Measurements from ENCODE around the gene STAB2.
"Not testable (repeated sequence)": the region's sequence is repeated elsewhere in the genome, so short reads cannot be mapped to it uniquely, and the experiment has no call there.

The STAB2 gene

GRCh38 chr12:103805655-103806360, 218.7 kb downstream of the STAB2 start:
- TF ChIP-seq FOXP2 (optimal IDR thresholded peaks at IDR 0.05; ENCODE audit: control extremely low read depth, extremely low read length, insufficient read depth): no peak
- no peak for TF ChIP-seq EZH2 (IDR thresholded peaks at IDR 0.05)
- no peak for TF ChIP-seq POLR2AphosphoS5 (IDR thresholded peaks at IDR 0.05; ENCODE audit: borderline replicate concordance, low read depth, low read length)
- H3K9ac ChIP-seq (ENCODE audit: insufficient read length): no peak overlapping the region
- no peak overlapping the region for H3K4me3 ChIP-seq
- H3K36me3 ChIP-seq (ENCODE audit: insufficient read depth, low read length): peaks cover 6% of the 10 kb centered on the region; the same call in 1 of the 2 replicates
- H3K27ac ChIP-seq: no peak overlapping the region
- no peaks in the 10 kb centered on the region for H3K9me3 ChIP-seq (ENCODE audit: low read depth, low read length)
- DNase-seq (ENCODE audit: low read depth, low spot score): no peak

DNA sequence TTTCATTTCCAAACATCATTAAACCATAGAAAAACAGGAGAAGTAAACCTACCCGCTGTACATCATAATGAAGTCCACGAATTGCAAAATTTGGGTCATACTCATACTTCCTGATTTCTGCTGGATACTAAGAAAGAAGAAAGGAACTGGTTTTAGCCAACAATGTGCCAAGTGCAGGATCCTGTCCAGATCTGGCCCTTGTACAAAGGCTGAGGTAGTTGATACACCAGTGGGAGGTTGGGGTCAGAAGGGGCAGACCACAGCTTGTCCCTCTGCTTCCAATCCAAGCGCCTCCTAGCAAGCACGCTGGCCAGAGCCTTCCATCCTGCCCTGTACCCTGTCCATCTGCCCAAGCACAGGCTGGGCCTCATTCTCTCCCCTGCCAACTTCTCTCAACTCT, 219.7 kb downstream of the STAB2 start:
- H3K36me3 ChIP-seq (ENCODE audit: insufficient read depth, low read length): peaks cover 6% of the 10 kb centered on the region; the same call in 1 of the 2 replicates
- DNase-seq (ENCODE audit: low read depth, low spot score): no peak
- H3K27ac ChIP-seq: no peak overlapping the region

DNA sequence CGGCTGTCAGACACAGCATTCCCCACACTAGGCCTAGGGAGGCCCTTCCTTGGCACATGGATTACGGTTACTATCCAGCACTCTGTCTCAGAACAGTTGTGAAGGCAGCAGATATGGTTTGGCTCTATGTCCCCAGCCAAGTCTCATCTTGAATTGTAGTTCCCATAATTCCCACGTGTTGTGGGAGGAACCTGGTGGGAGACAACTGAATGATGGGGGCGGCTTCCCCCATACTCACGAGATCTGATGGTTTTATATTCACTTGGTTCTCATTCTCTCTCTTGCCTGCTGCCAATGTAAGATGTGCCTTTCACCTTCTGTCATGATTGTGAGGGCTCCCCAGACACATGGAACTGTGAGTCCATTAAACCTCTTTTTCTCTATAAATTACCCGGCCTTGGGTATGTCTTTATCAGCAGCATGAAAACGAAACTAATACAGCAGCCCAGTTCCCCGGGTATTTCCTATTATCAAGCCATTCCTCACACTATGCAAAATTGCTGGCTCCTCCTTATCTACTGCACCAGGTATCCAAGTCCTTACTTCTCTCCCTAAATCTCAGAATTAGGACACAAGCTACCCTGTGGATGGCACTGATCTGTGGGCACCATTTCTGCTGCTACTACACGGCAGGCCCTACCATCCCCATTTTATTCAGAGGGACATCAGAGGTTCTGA, 220.6 kb downstream of the STAB2 start:
- H3K9ac ChIP-seq (ENCODE audit: insufficient read length): no peak overlapping the region
- H3K9me3 ChIP-seq (ENCODE audit: low read depth, low read length): no peaks in the 10 kb centered on the region
- no peak for TF ChIP-seq EZH2 (IDR thresholded peaks at IDR 0.05)
- no peak for TF ChIP-seq POLR2AphosphoS5 (IDR thresholded peaks at IDR 0.05; ENCODE audit: borderline replicate concordance, low read depth, low read length)
- no peak for TF ChIP-seq FOXP2 (optimal IDR thresholded peaks at IDR 0.05; ENCODE audit: control extremely low read depth, extremely low read length, insufficient read depth)
- no peak overlapping the region for H3K4me3 ChIP-seq
- DNase-seq (ENCODE audit: low read depth, low spot score): no peak
- H3K27ac ChIP-seq: no peak overlapping the region
- peaks cover 7% of the 10 kb centered on the region for H3K36me3 ChIP-seq (ENCODE audit: insufficient read depth, low read length)

More for the DNA sequence above, 219.7 kb downstream of the STAB2 start:
- H3K9ac ChIP-seq (ENCODE audit: insufficient read length): no peak overlapping the region
- H3K4me3 ChIP-seq: no peak overlapping the region
- H3K9me3 ChIP-seq (ENCODE audit: low read depth, low read length): no peaks in the 10 kb centered on the region
- TF ChIP-seq EZH2 (IDR thresholded peaks at IDR 0.05) (no peak), FOXP2 (optimal IDR thresholded peaks at IDR 0.05; ENCODE audit: control extremely low read depth, extremely low read length, insufficient read depth) (no peak), POLR2AphosphoS5 (IDR thresholded peaks at IDR 0.05; ENCODE audit: borderline replicate concordance, low read depth, low read length) (no peak)

- TF ChIP-seq POLR2AphosphoS5 (IDR thresholded peaks at IDR 0.05; ENCODE audit: borderline replicate concordance, low read depth, low read length): no peak
- no peak for TF ChIP-seq EZH2 (IDR thresholded peaks at IDR 0.05)
- TF ChIP-seq FOXP2 (optimal IDR thresholded peaks at IDR 0.05; ENCODE audit: control extremely low read depth, extremely low read length, insufficient read depth): no peak
- DNase-seq (ENCODE audit: low read depth, low spot score): no peak
- H3K9me3 ChIP-seq (ENCODE audit: low read depth, low read length): no peaks in the 10 kb centered on the region
- peaks cover 13% of the 10 kb centered on the region for H3K36me3 ChIP-seq (ENCODE audit: insufficient read depth, low read length)
- H3K4me3 ChIP-seq: no peak overlapping the region
- H3K27ac ChIP-seq: no peak overlapping the region
- H3K9ac ChIP-seq (ENCODE audit: insufficient read length): no peak overlapping the region
These were observed 221.3 kb downstream of the STAB2 start for GRCh38 chr12:103808239-103808880.

DNA sequence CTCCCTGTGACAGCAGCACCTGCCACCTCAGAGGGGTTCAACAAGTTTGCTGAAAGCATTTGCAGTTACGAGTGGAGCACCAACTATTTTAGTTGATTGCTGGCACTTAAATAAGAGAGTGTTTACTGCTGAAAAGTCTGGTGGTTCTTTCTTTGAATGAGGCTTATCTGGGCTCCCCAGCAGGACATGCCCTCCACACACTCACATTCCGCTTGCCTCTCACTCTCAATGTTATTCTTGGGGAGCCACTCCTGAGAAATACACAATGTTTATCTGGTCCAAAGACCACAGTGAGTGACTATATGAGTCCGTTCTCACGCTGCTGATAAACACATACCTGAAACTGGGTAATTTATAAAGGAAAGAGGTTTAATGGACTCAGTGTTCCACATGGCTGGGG, 222.1 kb downstream of the STAB2 start:
- no peaks in the 10 kb centered on the region for H3K9me3 ChIP-seq (ENCODE audit: low read depth, low read length)
- peaks cover 14% of the 10 kb centered on the region for H3K36me3 ChIP-seq (ENCODE audit: insufficient read depth, low read length)
- no peak for DNase-seq (ENCODE audit: low read depth, low spot score)
- H3K4me3 ChIP-seq: no peak overlapping the region
- no peak overlapping the region for H3K9ac ChIP-seq (ENCODE audit: insufficient read length)
- no peak overlapping the region for H3K27ac ChIP-seq
- no peak for TF ChIP-seq FOXP2 (optimal IDR thresholded peaks at IDR 0.05; ENCODE audit: control extremely low read depth, extremely low read length, insufficient read depth)
- TF ChIP-seq EZH2 (IDR thresholded peaks at IDR 0.05): no peak
- TF ChIP-seq POLR2AphosphoS5 (IDR thresholded peaks at IDR 0.05; ENCODE audit: borderline replicate concordance, low read depth, low read length): no peak

DNA sequence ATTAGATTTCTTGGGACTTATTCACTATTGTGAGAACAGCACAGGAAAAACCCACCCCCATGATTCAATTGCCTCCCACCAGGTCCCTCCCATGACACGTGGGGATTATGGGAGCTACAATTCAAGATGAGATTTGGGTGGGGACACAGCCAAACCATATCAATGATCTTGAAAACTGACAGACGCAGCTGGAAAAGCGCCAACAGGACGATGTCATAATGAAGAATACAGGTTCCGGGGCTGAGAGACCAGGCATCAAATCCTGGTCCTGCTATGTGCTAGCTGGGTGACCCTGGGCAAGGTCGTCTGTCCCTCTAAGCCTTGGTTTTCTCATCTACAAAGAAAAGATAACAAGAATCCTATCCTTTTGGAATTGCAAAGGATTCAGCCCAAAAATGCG, 222.6 kb downstream of the STAB2 start:
- not testable (repeated sequence) for H3K4me3 ChIP-seq; H3K9ac ChIP-seq (ENCODE audit: insufficient read length); H3K9me3 ChIP-seq (ENCODE audit: low read depth, low read length); DNase-seq (ENCODE audit: low read depth, low spot score); H3K27ac ChIP-seq
- peaks cover 16% of the 10 kb centered on the region for H3K36me3 ChIP-seq (ENCODE audit: insufficient read depth, low read length)

DNA sequence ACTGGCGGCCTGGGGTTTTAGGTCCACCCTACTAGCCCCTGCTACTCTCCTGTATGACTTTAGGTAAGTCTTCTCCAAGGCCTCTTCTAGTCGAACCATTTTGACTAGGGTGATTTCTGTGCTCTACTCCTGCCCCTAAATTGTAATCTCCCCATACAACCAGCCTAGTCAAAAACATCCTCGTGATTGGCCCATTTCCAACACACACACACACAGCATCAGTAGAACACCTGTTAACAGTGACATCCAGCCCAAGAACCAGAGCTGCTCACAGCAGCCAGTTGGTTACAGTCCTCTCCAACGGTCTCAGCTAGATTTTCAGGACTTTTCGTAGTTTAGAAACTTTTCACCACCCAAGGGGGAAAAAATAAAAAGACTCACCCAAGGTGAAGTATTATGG, 223.0 kb downstream of the STAB2 start:
- Histone ChIP-seq H3K9ac (ENCODE audit: insufficient read length) (no peak overlapping the region), H3K9me3 (ENCODE audit: low read depth, low read length) (no peaks in the 10 kb centered on the region), H3K27ac (no peak overlapping the region), H3K4me3 (no peak overlapping the region), H3K36me3 (ENCODE audit: insufficient read depth, low read length) (peaks cover 16% of the 10 kb centered on the region)
- TF ChIP-seq POLR2AphosphoS5 (IDR thresholded peaks at IDR 0.05; ENCODE audit: borderline replicate concordance, low read depth, low read length): no peak
- no peak for TF ChIP-seq FOXP2 (optimal IDR thresholded peaks at IDR 0.05; ENCODE audit: control extremely low read depth, extremely low read length, insufficient read depth)
- no peak for TF ChIP-seq EZH2 (IDR thresholded peaks at IDR 0.05)
- no peak for DNase-seq (ENCODE audit: low read depth, low spot score)

DNA sequence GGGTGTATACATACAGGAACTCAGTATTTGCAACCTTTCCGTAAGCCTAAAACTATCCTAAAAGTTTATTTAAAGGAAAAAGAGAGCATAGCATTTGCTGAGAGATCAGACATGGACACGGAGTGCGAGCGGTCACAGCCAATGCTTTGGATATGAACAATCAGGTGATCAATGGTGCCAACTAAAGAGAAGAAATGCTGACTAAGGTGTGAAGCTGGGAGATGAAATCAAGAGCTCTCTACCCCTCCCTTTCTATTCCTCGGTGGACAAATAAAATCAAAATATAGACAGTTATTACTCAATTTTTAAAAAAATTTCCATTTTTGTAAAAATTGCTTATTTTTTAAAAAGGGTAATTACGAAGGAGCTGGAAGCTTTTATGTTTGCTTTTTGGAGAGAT, 224.7 kb downstream of the STAB2 start:
- TF ChIP-seq EZH2 (IDR thresholded peaks at IDR 0.05) (no peak), FOXP2 (optimal IDR thresholded peaks at IDR 0.05; ENCODE audit: control extremely low read depth, extremely low read length, insufficient read depth) (no peak), POLR2AphosphoS5 (IDR thresholded peaks at IDR 0.05; ENCODE audit: borderline replicate concordance, low read depth, low read length) (no peak)
- Histone ChIP-seq H3K36me3 (ENCODE audit: insufficient read depth, low read length) (peaks cover 13% of the 10 kb centered on the region), H3K9me3 (ENCODE audit: low read depth, low read length) (no peaks in the 10 kb centered on the region), H3K27ac (no peak overlapping the region), H3K4me3 (no peak overlapping the region), H3K9ac (ENCODE audit: insufficient read length) (no peak overlapping the region)
- DNase-seq (ENCODE audit: low read depth, low spot score): no peak
